VCaP (cell line): ENCODE measurements around the gene ABLIM1.
A peak's percentile ranks its signal among the peaks of the same experiment; 100 is the strongest.

Experiments used
- H3K27ac ChIP-seq: fragments of 450-650 bp; 2 replicates; pipeline ENCODE4 v1.5.1; 2017
- TF ChIP-seq, protein P1 (sequence below): fragments of 450-650 bp; conservative IDR thresholded peaks from 2 replicates; pipeline ENCODE4 v1.5.1; 2017; ENCODE audit warnings: mild to moderate bottlenecking, moderate library complexity

ABLIM1 gene

DNA sequence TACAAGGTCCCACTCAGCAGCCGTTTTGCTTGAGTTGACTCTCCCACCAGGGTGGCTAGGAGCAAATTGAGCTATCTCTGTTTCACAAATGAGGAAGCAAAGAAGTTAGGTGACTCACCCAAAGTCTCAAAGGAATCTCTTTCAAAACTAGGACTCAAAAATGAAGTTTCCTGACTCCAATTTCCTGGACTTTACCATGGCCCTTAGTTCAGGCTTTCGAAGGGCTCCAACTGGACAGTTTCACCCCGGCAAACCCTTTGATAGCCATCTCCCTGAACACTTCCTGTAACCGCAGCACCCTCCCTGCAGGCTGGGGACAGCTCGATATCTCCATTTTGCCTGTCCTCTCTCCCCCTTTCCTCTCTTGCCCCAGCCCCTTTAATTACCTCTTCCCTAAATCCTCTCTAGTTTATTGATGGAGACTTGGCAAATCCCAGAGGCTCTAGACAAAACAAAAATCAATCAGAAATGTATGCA lies 249.1 kb downstream of the ABLIM1 start:
- no peak overlapping the region for H3K27ac ChIP-seq
- TF ChIP-seq, protein P1, sequence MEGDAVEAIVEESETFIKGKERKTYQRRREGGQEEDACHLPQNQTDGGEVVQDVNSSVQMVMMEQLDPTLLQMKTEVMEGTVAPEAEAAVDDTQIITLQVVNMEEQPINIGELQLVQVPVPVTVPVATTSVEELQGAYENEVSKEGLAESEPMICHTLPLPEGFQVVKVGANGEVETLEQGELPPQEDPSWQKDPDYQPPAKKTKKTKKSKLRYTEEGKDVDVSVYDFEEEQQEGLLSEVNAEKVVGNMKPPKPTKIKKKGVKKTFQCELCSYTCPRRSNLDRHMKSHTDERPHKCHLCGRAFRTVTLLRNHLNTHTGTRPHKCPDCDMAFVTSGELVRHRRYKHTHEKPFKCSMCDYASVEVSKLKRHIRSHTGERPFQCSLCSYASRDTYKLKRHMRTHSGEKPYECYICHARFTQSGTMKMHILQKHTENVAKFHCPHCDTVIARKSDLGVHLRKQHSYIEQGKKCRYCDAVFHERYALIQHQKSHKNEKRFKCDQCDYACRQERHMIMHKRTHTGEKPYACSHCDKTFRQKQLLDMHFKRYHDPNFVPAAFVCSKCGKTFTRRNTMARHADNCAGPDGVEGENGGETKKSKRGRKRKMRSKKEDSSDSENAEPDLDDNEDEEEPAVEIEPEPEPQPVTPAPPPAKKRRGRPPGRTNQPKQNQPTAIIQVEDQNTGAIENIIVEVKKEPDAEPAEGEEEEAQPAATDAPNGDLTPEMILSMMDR: no peak

DNA sequence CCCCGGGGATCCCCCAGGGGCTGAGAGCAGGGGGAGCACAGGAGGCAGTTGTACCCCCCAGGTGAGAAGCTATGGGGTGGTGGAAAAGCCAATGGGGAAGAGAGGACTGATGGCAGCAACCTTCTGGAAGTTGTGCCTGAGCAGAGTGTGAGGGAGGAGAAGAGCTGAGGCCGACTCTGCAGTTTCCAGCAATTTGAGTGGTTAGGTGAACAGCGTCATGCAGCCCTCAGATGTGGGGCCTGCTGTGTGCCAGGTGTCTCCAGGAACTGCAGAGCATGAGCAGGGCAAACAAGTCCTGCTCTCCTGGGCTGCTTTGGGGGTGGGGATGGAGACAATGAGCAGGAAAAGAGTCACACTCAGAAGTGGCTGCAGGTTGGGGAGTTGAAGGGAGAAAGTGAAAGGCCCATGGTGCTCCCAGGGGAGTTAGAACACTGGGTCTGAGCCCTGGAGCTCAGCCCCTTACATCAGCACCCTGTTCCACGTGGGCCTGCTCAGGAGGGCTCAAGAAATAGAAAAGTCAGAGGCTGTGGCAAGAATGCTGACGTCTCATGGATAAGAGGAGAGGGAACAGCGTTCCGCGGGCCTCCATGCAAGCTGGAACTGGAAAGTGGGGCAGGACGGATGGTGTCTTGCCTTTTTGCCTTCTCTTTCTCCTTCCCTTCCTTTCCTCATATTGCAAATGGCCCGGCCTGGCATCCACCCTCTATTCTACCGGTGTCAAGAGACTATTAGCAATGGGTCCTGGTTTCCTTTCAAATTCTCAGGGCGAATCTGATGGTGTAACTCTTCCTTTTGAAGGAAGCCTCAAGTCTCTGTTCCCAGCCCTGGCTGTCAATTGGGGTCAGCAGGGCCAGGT lies 249.7 kb downstream of the ABLIM1 start:
- TF ChIP-seq, protein P1: no peak
- H3K27ac ChIP-seq: no peak overlapping the region

- no peak overlapping the region for H3K27ac ChIP-seq
- TF ChIP-seq, protein P1: no peak
Observed at GRCh38 chr10:114406455-114406854, 251.6 kb downstream of the ABLIM1 start.

- TF ChIP-seq, protein P1: no peak
- H3K27ac ChIP-seq: no peak overlapping the region
Observed at GRCh38 chr10:114405011-114405350, 253.1 kb downstream of the ABLIM1 start.

DNA sequence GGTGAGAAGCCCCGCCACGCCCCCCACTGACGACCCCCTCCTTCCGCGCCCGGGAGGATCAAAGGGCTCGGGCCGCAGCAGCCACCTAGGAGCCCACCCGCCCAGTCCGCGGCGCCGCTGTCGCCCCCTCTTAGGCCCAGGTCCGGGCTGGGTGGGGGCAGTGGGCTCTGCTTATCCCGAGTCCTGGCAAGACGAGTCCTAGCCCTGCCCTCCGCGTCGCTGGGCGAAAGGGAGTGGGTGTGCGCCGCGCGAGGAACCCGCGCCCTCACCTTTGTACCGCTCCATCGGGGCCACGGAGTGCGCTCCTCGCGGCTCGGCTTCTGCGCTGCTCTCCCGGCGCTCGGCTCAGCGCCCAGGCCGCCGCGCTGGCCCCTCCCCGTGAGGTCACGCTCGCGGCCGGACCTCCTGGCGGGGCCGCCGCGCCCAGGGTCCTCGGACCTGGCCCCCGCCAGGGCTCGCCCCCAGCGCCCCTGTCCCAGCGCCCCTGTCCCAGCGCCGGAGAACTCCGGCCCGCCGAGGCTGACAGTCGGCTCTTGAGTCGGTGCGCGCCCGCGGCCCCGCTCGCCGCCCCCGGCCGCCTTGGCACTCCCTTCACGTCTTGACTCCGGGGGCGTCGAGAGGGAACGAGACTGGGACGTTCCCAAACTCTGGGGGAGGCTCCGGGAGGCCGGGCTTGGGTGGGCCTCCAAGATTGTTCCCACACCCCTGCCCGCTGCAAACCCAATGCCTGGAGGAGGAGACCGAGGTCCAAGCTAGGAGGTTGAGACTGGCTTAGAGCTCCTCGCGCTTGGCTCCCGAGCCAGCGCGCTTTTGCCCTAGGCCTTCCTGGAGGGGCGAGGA lies 253.7 kb downstream of the ABLIM1 start, which contains the start of gene AFAP1L2:
TSS of gene AFAP1L2 (minus strand) at position 332 of the 840 bp plus-strand sequence. CDS start at position 285, 47 bp downstream.
- H3K27ac ChIP-seq: peak within 1 kb of the TSS; percentile 3; the same call in 1 of the 2 replicates
- TF ChIP-seq, protein P1: no peak

- TF ChIP-seq, protein P1: peak; percentile 34; the same call in 1 of the 2 replicates
- H3K27ac ChIP-seq: peak overlapping the region; percentile 3; the same call in 1 of the 2 replicates
Observed at GRCh38 chr10:114403541-114404161, 254.4 kb downstream of the ABLIM1 start.
